ENCODE results near the gene ZNF432.

Gene ZNF432

GRCh38 chr19:52007806-52008557 is 40.7 kb downstream of the ZNF432 start, which contains the start of gene ZNF615:
Gene ZNF615, minus strand, starts transcription at chr19:52008211. Its CDS starts 4,500 bp downstream, at chr19:52003711.
- DNase-seq (ENCODE audit: low read depth): peak; percentile 84

DNA sequence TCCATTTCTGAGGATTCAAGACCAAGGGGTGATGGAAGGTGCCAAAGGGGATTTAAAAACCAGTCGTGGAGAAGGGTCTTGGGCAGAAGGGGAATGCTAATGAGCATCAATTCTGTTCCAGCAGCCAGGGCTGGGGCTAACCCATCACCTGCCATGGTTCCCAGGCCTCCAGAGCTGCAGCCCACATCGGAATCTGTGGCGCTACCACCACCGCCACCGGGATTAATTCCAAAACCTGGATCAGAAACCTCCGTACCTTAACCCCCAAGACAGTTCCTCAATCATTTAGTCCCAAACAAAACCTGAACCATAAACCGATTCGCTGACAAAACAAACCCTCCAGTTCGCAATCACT is 41.2 kb downstream of the ZNF432 start:
- no peak for DNase-seq (ENCODE audit: low read depth)

GRCh38 chr19:51994048-51994644 is 54.5 kb downstream of the ZNF432 start:
- no peak for DNase-seq (ENCODE audit: low read depth)

DNA sequence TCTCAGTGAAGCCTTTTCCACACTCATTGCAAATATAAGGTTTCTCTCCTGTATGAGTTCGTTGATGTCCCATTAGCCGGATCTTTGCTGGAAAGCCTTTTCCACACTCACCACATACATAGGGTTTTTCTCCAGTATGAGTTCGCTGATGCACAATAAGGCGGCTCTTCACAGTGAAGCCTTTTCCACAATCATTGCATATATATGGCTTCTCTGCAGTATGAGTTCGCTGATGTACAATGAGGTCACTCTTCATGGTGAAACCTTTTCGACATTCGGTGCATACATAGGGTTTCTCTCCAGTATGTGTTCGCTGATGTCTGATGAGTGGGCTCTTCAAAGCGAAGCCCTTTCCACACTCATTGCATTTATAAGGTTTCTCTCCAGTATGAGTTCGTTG is 55.2 kb downstream of the ZNF432 start:
- DNase-seq (ENCODE audit: low read depth): no peak

DNA sequence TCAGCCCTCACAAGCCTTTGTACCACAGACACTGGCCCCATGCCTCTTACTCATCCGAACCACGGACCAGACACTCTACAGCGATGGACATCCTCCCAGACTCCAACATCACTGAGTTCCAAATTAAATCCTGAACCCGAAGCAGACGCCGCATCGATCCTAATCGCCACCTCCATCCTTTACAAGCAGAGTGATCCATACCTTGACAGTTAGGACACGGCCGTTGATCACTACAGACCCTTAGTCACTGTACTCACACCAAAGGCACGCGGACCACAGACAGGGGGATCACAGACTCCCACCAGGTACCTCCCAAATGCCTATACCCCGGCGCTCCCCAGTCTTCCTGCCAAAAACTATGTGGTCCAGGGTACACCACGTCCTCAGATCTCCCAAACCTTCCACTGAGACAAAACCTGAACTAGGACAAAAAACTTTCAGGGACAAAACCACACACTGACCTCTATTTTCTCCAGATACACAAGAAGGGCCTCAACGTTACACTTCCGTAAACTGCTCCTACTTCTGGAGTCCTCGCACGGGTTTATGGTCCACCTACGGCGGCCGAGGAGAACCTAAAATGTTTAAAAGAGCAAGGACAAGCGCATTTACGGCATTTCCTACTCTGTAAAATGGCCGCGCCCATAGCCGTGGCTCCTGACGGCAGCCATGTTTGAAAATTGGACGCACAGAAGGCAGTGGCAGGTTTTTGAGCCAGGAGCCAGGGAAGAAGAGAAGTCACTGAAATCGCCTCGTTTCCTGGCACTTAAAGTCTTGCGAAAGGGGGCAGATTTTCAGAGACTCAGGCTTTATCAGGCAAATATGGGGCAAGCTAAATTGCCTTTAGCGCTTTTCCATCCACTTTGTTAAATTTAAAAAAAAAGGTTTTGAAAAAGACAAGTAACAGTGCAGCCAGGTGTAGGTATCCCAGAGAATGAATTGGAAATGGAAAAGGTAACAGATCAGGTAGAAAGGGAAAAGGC is 62.0 kb downstream of the ZNF432 start, which contains the start of gene ZNF350:
TSS of gene ZNF350 (minus strand) at position 532 of the 983 bp plus-strand sequence. CDS start 12,480 bp downstream, outside the sequence.
- DNase-seq (ENCODE audit: low read depth): peak; percentile 99

DNA sequence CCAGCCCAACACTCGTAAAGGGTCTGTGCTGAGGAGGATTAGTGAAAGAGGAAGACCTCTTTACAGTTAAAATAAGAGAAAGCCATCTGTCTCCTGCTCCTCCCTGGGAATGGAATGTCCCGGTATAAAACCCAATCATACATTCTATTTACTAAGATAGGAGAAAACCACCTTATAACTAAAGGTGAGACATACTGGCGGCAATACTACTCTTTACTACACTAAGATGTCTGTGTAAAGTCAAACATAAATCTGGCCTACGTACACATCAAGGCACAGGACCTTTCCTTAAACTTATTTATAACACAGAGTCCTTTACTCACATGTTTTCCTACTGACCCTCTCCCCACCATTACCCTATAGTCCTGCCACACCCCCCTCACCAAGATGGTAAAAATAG is 65.3 kb downstream of the ZNF432 start:
- DNase-seq (ENCODE audit: low read depth): no peak
